Neutrophil (primary cell): ENCODE results near the gene CCDC57.

Source experiments
- H3K27ac ChIP-seq: fragments of 200-600 bp; sonication (generic); 2 replicates; pipeline ENCODE4 v1.5.1; 2016; ENCODE audit warnings: mild to moderate bottlenecking, moderate library complexity
- H3K27me3 ChIP-seq: fragments of 200-600 bp; sonication (generic); 2 replicates; pipeline ENCODE4 v1.6.0; 2016; ENCODE audit warnings: mild to moderate bottlenecking
- H3K36me3 ChIP-seq: fragments of 200-600 bp; sonication (generic); 2 replicates; pipeline ENCODE4 v1.5.1; 2017
- H3K4me1 ChIP-seq, 2 experiments: fragments of 200-600 bp in 1 of 2; sonication (generic) in 1 of 2; 1 replicate in 1 of 2; 2 replicates in 1 of 2; pipeline versions ENCODE4 v1.5.1 to v1.6.1; 2013 to 2016; ENCODE audit warnings: low read depth in 1 of 2, low read length in 1 of 2, mild to moderate bottlenecking in 1 of 2, moderate library complexity in 1 of 2; ENCODE audit not compliant: control insufficient read depth in 1 of 2, insufficient read depth in 1 of 2
- H3K4me3 ChIP-seq, 2 experiments: fragments of 200-600 bp in 1 of 2; sonication (generic) in 1 of 2; 1 replicate in 1 of 2; 2 replicates in 1 of 2; pipeline ENCODE4 v1.5.1; 2013 to 2016; ENCODE audit warnings: low read depth in 1 of 2, low read length in 1 of 2, mild to moderate bottlenecking in 1 of 2, moderate library complexity in 1 of 2
- H3K9me3 ChIP-seq: fragments of 200-600 bp; sonication (generic); 2 replicates; pipeline ENCODE4 v1.5.1; 2016
- CTCF ChIP-seq: fragments of 200-600 bp; sonication (generic); IDR thresholded peaks from 2 replicates; pipeline ENCODE4 v1.5.1; 2016; ENCODE audit warnings: antibody characterized with exemption

The CCDC57 gene

GRCh38 chr17:82100502-82101298 lies 111.9 kb downstream of the CCDC57 start:
- Histone ChIP-seq H3K4me3 (no peak overlapping the region), H3K27me3 (peaks cover 15% of the 10 kb centered on the region), H3K27ac (no peak overlapping the region), H3K4me1 (peaks cover 32 to 48% of the 10 kb centered on the region in 2 experiments), H3K36me3 (no peaks in the 10 kb centered on the region), H3K9me3 (no peaks in the 10 kb centered on the region)
- no peak for TF ChIP-seq CTCF

- H3K4me3 ChIP-seq, result peak overlapping the region; percentile 65 to 75
- H3K27me3 ChIP-seq, result peaks cover 15% of the 10 kb centered on the region
- H3K9me3 ChIP-seq, result no peaks in the 10 kb centered on the region
- H3K36me3 ChIP-seq, result no peaks in the 10 kb centered on the region
- TF ChIP-seq CTCF, result no peak
- peaks cover 28 to 39% of the 10 kb centered on the region in 2 experiments for H3K4me1 ChIP-seq
- H3K27ac ChIP-seq, result peak overlapping the region; percentile 81
Observed at GRCh38 chr17:82098939-82099763, 113.5 kb downstream of the CCDC57 start.

- Histone ChIP-seq H3K27me3 (peaks cover 15% of the 10 kb centered on the region), H3K4me1 (peaks cover 28 to 39% of the 10 kb centered on the region in 2 experiments), H3K27ac (peak within 1 kb of the TSS; percentile 81), H3K9me3 (no peaks in the 10 kb centered on the region), H3K36me3 (no peaks in the 10 kb centered on the region), H3K4me3 (peak within 1 kb of the TSS; percentile 65 to 75)
- TF ChIP-seq CTCF, result peak; percentile 41
Observed at GRCh38 chr17:82098169-82098938, 114.3 kb downstream of the CCDC57 start, which contains the start of gene FASN. FASN (minus strand) TSS chr17:82098236; CDS start chr17:82096445, 1,791 bp downstream.

GRCh38 chr17:82097919-82098168 lies 114.8 kb downstream of the CCDC57 start:
- H3K27ac ChIP-seq, result peak overlapping the region; percentile 81
- no peaks in the 10 kb centered on the region for H3K9me3 ChIP-seq
- H3K4me3 ChIP-seq, result peak overlapping the region; percentile 65 to 75
- no peak for TF ChIP-seq CTCF
- H3K4me1 ChIP-seq, result peaks cover 28 to 39% of the 10 kb centered on the region in 2 experiments
- peaks cover 15% of the 10 kb centered on the region for H3K27me3 ChIP-seq
- H3K36me3 ChIP-seq, result peaks cover 4% of the 10 kb centered on the region

- no peaks in the 10 kb centered on the region for H3K9me3 ChIP-seq
- no peak for TF ChIP-seq CTCF
- H3K27ac ChIP-seq, result peak overlapping the region; percentile 81
- peaks cover 15% of the 10 kb centered on the region for H3K27me3 ChIP-seq
- peak overlapping the region; percentile 65 to 75 for H3K4me3 ChIP-seq
- H3K4me1 ChIP-seq, result peaks cover 28 to 39% of the 10 kb centered on the region in 2 experiments
- peaks cover 9% of the 10 kb centered on the region for H3K36me3 ChIP-seq
Observed at GRCh38 chr17:82097184-82097918, 115.3 kb downstream of the CCDC57 start.
